Endothelial cell of umbilical vein (primary cell): ENCODE measurements around the gene PDK2.

Source experiments
- JUN ChIP-seq: IDR thresholded peaks from 2 replicates; pipeline ENCODE4 v1.6.1; 2011; ENCODE audit warnings: borderline replicate concordance, low read depth; ENCODE audit not compliant: insufficient read length, insufficient read depth
- POLR2A ChIP-seq: IDR thresholded peaks from 2 replicates; pipeline ENCODE4 v1.6.1; 2012; ENCODE audit warnings: low read depth, mild to moderate bottlenecking, control low read depth, low read length
- POLR2AphosphoS5 ChIP-seq: IDR thresholded peaks from 2 replicates; pipeline ENCODE4 v1.6.1; 2012; ENCODE audit warnings: low read depth, mild to moderate bottlenecking, control low read depth, low read length, moderate library complexity; ENCODE audit not compliant: insufficient read depth
- TF ChIP-seq, protein P1 (sequence below), 2 donors: IDR thresholded peaks; 1 replicate in 1 of 2; 2 replicates in 1 of 2; pipeline ENCODE4 v1.5.1; 2011; ENCODE audit warnings: low read length in 2 of 2, mild to moderate bottlenecking in 2 of 2, moderate library complexity in 2 of 2, control low read depth in 1 of 2, inconsistent platforms in 1 of 2, low read depth in 1 of 2; ENCODE audit not compliant: insufficient read depth in 1 of 2; ENCODE audit errors: extremely low read depth in 1 of 2

- no peak for TF ChIP-seq POLR2AphosphoS5
- no peak for TF ChIP-seq POLR2A
- TF ChIP-seq, protein P1, sequence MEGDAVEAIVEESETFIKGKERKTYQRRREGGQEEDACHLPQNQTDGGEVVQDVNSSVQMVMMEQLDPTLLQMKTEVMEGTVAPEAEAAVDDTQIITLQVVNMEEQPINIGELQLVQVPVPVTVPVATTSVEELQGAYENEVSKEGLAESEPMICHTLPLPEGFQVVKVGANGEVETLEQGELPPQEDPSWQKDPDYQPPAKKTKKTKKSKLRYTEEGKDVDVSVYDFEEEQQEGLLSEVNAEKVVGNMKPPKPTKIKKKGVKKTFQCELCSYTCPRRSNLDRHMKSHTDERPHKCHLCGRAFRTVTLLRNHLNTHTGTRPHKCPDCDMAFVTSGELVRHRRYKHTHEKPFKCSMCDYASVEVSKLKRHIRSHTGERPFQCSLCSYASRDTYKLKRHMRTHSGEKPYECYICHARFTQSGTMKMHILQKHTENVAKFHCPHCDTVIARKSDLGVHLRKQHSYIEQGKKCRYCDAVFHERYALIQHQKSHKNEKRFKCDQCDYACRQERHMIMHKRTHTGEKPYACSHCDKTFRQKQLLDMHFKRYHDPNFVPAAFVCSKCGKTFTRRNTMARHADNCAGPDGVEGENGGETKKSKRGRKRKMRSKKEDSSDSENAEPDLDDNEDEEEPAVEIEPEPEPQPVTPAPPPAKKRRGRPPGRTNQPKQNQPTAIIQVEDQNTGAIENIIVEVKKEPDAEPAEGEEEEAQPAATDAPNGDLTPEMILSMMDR (IDR thresholded peaks at IDR 0.05; ENCODE audit: extremely low read depth in 1 of 2, insufficient read depth in 1 of 2, low read depth in 1 of 2, low read length in 2 of 2), result no peak
- TF ChIP-seq JUN, result no peak
Observed at GRCh38 chr17:50059256-50059655, 35.9 kb upstream of the PDK2 start.
